Daoy (cell line): ENCODE results near the gene C12orf42. TPM values are rescaled to one million over a fixed set of nuclear protein-coding genes. Genes with fewer than 3 reads are reported as not detected.

Experiments used
- DNase-seq: peaks from one replicate; pipeline ENCODE4 v3.0.0-alpha.2; 2015; ENCODE audit warnings: low read depth
- total RNA-seq: library from RNA; depleted of rRNA; stranded (reverse); fragments of >200 nt; shearing (Covaris generic); gene quantifications from 2 replicates; pipeline ENCODE4 v1.2.3, GENCODE V29; 2014; rRNA removed

C12orf42 gene
- total RNA-seq, 1 experiment from 2014 or later = not detected

GRCh38 chr12:103269946-103270345 lies 225.8 kb downstream of the C12orf42 start:
- peak; percentile 43 for DNase-seq

GRCh38 chr12:103268831-103269514 lies 226.8 kb downstream of the C12orf42 start:
- no peak for DNase-seq

GRCh38 chr12:103257763-103258162 lies 238.0 kb downstream of the C12orf42 start:
- DNase-seq = no peak

Other genes starting within 250 kb of the C12orf42 start
- gene STAB2, start 91.3 kb upstream of the C12orf42 start, total RNA-seq = not detected in 2 replicates